Measurements from ENCODE around the gene METAP1D.

Gene METAP1D

DNA sequence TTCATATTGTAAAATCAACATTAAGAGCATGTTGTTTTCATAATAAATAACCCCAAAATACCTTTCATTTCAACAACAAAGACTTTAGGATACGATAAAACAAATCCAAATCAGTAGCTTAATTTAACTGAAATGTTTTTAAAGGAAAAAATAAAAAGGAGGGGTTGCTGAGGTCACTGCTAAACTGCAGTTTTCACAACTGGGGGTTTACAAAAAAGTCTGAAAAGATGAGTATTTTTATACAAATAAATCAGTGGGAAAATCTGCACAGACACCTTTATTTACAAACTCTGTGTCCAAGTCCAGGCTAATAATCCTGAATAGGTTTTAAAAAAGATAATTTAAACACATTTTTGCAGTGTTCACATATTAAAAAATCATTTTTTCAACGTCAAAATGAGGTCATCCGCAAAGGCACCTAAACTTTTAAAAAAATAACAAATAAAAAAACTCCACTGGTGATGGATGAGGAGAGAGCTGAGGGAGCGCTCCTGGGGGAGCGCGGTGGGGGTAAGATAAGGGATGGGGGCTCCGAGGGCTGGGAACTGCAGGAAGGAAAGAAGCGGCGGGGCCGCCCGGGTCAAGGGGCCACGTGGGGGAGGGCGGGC is 99.8 kb downstream of the METAP1D start:
- Histone ChIP-seq H3K36me3 (ENCODE audit: low read length) (no peaks in the 10 kb centered on the region), H3K9me3 (ENCODE audit: insufficient read depth, low read length) (no peaks in the 10 kb centered on the region), H2AFZ (ENCODE audit: low read depth, low read length, severe bottlenecking) (no peak overlapping the region), H3F3A (ENCODE audit: insufficient read depth) (peaks cover 8% of the 10 kb centered on the region; the same call in 1 of the 2 replicates), H4K20me1 (ENCODE audit: low read depth, low read length) (no peaks in the 10 kb centered on the region), H3K79me2 (ENCODE audit: insufficient read depth, low read length) (no peaks in the 10 kb centered on the region), H3K4me3 (ENCODE audit: insufficient read depth, low read length, poor library complexity, severe bottlenecking) (no peak overlapping the region), H3K27me3 (ENCODE audit: low read length) (no peaks in the 10 kb centered on the region), H3K27ac (ENCODE audit: low read depth, low read length) (no peak overlapping the region), H3K4me2 (ENCODE audit: low read depth, low read length, poor library complexity, severe bottlenecking) (peak overlapping the region; percentile 34), H3K9ac (ENCODE audit: low read length) (no peak overlapping the region), H3K9me2 (replicated peaks; ENCODE audit: insufficient read depth, low read length) (no peaks in the 10 kb centered on the region)
- TF ChIP-seq CTCF (IDR thresholded peaks at IDR 0.05; ENCODE audit: insufficient read depth, low read length, poor library complexity, severe bottlenecking) (no peak), EZH2phosphoT487 (conservative IDR thresholded peaks at IDR 0.05; ENCODE audit: low read length) (no peak; the same call in 1 of the 2 replicates)

GRCh38 chr2:172100080-172100934 is 100.6 kb downstream of the METAP1D start:
- Histone ChIP-seq H3K9me2 (replicated peaks; ENCODE audit: insufficient read depth, low read length) (no peaks in the 10 kb centered on the region), H3K9me3 (ENCODE audit: insufficient read depth, low read length) (no peaks in the 10 kb centered on the region), H3K27me3 (ENCODE audit: low read length) (no peaks in the 10 kb centered on the region), H3K9ac (ENCODE audit: low read length) (no peak overlapping the region), H3K4me2 (ENCODE audit: low read depth, low read length, poor library complexity, severe bottlenecking) (peak overlapping the region; percentile 84), H2AFZ (ENCODE audit: low read depth, low read length, severe bottlenecking) (no peak overlapping the region), H4K20me1 (ENCODE audit: low read depth, low read length) (no peaks in the 10 kb centered on the region), H3K36me3 (ENCODE audit: low read length) (no peaks in the 10 kb centered on the region), H3K79me2 (ENCODE audit: insufficient read depth, low read length) (no peaks in the 10 kb centered on the region), H3K4me3 (ENCODE audit: insufficient read depth, low read length, poor library complexity, severe bottlenecking) (no peak overlapping the region), H3K27ac (ENCODE audit: low read depth, low read length) (no peak overlapping the region), H3F3A (ENCODE audit: insufficient read depth) (peaks cover 8% of the 10 kb centered on the region; the same call in 1 of the 2 replicates)
- no peak; the same call in 1 of the 2 replicates for TF ChIP-seq EZH2phosphoT487 (conservative IDR thresholded peaks at IDR 0.05; ENCODE audit: low read length)
- TF ChIP-seq CTCF (IDR thresholded peaks at IDR 0.05; ENCODE audit: insufficient read depth, low read length, poor library complexity, severe bottlenecking) = no peak

DNA sequence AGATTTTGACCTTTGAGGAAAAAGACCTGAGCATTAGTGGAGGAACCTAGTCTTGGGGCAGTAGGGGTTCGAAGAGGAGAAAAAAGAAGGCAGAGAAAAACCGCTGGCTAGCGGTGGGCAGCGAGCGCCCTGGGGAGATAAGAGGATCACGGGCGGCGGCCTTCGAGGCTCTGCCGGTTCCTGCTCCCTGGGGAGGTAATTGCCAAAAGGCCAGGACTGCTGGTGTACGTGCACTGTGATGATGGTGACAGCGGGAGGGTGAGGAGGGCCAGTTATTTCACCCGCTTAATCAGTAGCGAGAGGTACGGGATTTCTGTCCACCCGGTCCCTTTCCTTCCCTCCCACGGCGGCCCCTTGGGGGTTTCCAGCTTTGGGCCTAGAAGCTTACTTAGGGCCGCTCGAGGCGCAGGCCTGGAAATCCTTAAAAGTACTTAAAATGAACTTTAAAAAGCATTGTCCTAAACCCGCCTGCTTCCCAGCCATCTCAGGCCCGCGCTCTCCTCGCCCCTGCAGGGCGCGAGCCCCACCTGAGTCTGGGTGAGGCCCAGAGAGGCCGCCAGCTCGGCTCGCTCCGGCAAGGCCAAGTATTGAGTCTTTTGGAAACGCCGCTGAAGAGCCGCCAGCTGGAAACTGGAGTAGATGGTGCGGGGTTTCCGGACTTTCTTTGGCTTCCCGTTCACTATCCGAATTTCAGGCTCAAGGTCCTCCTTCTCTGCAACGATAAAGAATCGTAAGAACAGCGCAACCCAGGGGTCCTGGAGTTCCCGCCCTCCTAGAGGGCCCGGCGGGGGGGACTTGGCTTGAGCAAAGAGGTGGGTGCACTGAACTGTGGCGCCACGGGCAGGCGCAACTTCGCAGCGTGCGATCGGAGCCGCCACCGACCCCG is 101.4 kb downstream of the METAP1D start:
- Histone ChIP-seq H3F3A (ENCODE audit: insufficient read depth) (peaks cover 8% of the 10 kb centered on the region; the same call in 1 of the 2 replicates), H3K36me3 (ENCODE audit: low read length) (no peaks in the 10 kb centered on the region), H3K27me3 (ENCODE audit: low read length) (no peaks in the 10 kb centered on the region), H2AFZ (ENCODE audit: low read depth, low read length, severe bottlenecking) (peak overlapping the region; percentile 76), H3K79me2 (ENCODE audit: insufficient read depth, low read length) (no peaks in the 10 kb centered on the region), H3K9me3 (ENCODE audit: insufficient read depth, low read length) (no peaks in the 10 kb centered on the region), H3K9me2 (replicated peaks; ENCODE audit: insufficient read depth, low read length) (no peaks in the 10 kb centered on the region), H3K4me2 (ENCODE audit: low read depth, low read length, poor library complexity, severe bottlenecking) (peak overlapping the region; percentile 84), H3K27ac (ENCODE audit: low read depth, low read length) (no peak overlapping the region), H3K4me3 (ENCODE audit: insufficient read depth, low read length, poor library complexity, severe bottlenecking) (peak overlapping the region; percentile 55), H4K20me1 (ENCODE audit: low read depth, low read length) (no peaks in the 10 kb centered on the region), H3K9ac (ENCODE audit: low read length) (peak overlapping the region; percentile 49; the same call in 1 of the 2 replicates)
- no peak for TF ChIP-seq EZH2phosphoT487 (conservative IDR thresholded peaks at IDR 0.05; ENCODE audit: low read length)
- no peak for TF ChIP-seq CTCF (IDR thresholded peaks at IDR 0.05; ENCODE audit: insufficient read depth, low read length, poor library complexity, severe bottlenecking)
